SK-N-MC (cell line): ENCODE measurements around the gene PTH2R.

Source experiments
- EZH2 ChIP-seq: fragments of 200-600 bp; sonication (generic); IDR thresholded peaks from one replicate; pipeline ENCODE4 v1.6.1; 2017; ENCODE audit warnings: antibody characterized with exemption
- FOXP2 ChIP-seq: optimal IDR thresholded peaks from 2 replicates; pipeline ENCODE3; 2011; ENCODE audit warnings: mild to moderate bottlenecking, moderate library complexity; ENCODE audit not compliant: insufficient read depth; ENCODE audit errors: extremely low read length, control extremely low read depth
- POLR2AphosphoS5 ChIP-seq: IDR thresholded peaks from 2 replicates; pipeline ENCODE4 v1.6.1; 2012; ENCODE audit warnings: mild to moderate bottlenecking, low read depth, low read length, borderline replicate concordance

DNA sequence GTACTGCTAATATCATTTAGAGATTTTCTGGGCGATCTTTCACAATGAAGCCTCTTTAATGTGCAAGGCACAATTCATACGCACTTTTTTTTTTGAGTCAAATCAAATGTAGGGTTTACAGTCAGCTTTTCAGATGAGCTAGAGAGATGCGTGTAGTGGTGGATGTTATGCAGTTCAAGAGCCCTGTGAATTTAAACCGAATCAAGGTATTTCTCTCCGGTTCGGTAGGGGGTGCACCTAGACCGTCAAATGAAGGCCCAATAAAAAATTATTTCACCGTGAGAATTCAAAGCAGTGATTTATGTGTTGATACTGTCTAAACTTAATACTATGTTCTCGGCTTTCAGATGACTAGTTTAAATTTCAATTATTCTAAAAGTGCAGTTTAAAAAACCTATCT is 1.1 kb downstream of the PTH2R start:
- TF ChIP-seq EZH2, result no peak
- no peak for TF ChIP-seq POLR2AphosphoS5
- no peak for TF ChIP-seq FOXP2
